ENCODE data around the gene MCF2L2.
"Not testable (repeated sequence)": the region's sequence is repeated elsewhere in the genome, so short reads cannot be mapped to it uniquely, and the experiment has no call there.

MCF2L2 gene

DNA sequence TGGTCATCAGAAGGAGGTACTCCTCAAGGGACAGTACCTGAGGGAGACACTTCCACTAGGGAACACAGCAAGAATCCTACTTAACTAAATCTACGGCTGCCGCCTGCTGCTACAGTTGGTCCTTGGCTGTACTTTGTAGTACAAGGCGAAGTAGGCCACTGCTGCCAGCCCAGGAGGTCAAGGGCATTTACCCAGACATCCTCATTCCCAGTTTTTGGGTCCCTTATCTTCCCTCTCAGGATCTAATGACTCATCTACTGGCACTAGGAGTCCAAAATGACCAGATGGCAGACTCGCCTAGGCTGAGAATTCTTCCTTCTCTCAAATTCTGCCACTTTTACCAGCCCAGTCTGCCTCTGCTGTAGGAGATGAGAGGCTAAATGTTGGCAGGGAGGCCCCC, 238.8 kb downstream of the MCF2L2 start:
- DNase-seq (ENCODE audit: insufficient read length, low spot score) (no peak), FAIRE-seq (no peak)
- no peak for TF ChIP-seq POU2F2 (IDR thresholded peaks at IDR 0.05; ENCODE audit: low read depth, low read length)
- TF ChIP-seq POLR2AphosphoS5 (IDR thresholded peaks at IDR 0.05; ENCODE audit: low read depth, low read length): no peak
- TF ChIP-seq POLR2A (IDR thresholded peaks at IDR 0.05; ENCODE audit: low read depth, low read length): no peak
- no peak for TF ChIP-seq PAX5 (IDR thresholded peaks at IDR 0.05; ENCODE audit: insufficient read depth, low read length, severe bottlenecking)
- TF ChIP-seq TAF1 (IDR thresholded peaks at IDR 0.05; ENCODE audit: low read depth, low read length): no peak
- no peak for TF ChIP-seq SPI1 (IDR thresholded peaks at IDR 0.05; ENCODE audit: low read depth, low read length)

DNA sequence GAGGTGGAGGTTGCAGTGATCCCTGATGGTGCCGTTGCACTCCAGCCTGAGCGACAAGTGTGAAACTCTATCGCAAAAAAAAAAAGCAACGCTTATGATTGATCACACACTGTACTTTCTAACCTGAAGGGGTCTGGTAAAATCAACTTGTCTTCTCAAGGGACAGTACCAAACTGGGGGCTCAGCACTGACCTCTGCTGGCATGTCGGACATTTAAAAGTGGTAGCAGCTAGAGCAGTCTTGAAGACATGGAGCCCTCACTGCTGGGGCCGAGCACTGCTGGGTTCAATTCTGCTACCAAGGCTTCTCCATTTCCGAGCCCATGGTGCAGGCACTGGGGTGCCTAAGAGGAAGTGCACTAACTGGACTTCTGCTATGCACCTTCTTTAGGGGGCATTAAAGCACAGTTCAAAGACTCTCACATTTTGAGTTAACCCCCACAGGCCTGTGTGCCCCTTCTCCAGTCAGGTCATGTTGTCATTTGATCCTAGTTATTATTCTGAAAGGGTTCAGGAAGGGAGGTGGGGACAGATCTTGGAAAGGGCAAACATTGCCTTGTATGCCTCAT, 239.4 kb downstream of the MCF2L2 start:
- no peak for TF ChIP-seq SPI1 (IDR thresholded peaks at IDR 0.05; ENCODE audit: low read depth, low read length)
- TF ChIP-seq POLR2A (IDR thresholded peaks at IDR 0.05; ENCODE audit: low read depth, low read length): no peak
- no peak for TF ChIP-seq PAX5 (IDR thresholded peaks at IDR 0.05; ENCODE audit: insufficient read depth, low read length, severe bottlenecking)
- TF ChIP-seq TAF1 (IDR thresholded peaks at IDR 0.05; ENCODE audit: low read depth, low read length): no peak
- TF ChIP-seq POLR2AphosphoS5 (IDR thresholded peaks at IDR 0.05; ENCODE audit: low read depth, low read length): no peak
- no peak for TF ChIP-seq POU2F2 (IDR thresholded peaks at IDR 0.05; ENCODE audit: low read depth, low read length)
- FAIRE-seq (peak; percentile 57), DNase-seq (ENCODE audit: insufficient read length, low spot score) (peak; percentile 24)

- DNase-seq (ENCODE audit: insufficient read length, low spot score) (no peak), FAIRE-seq (no peak)
Observed at GRCh38 chr3:183185696-183186095, 242.7 kb downstream of the MCF2L2 start.

DNA sequence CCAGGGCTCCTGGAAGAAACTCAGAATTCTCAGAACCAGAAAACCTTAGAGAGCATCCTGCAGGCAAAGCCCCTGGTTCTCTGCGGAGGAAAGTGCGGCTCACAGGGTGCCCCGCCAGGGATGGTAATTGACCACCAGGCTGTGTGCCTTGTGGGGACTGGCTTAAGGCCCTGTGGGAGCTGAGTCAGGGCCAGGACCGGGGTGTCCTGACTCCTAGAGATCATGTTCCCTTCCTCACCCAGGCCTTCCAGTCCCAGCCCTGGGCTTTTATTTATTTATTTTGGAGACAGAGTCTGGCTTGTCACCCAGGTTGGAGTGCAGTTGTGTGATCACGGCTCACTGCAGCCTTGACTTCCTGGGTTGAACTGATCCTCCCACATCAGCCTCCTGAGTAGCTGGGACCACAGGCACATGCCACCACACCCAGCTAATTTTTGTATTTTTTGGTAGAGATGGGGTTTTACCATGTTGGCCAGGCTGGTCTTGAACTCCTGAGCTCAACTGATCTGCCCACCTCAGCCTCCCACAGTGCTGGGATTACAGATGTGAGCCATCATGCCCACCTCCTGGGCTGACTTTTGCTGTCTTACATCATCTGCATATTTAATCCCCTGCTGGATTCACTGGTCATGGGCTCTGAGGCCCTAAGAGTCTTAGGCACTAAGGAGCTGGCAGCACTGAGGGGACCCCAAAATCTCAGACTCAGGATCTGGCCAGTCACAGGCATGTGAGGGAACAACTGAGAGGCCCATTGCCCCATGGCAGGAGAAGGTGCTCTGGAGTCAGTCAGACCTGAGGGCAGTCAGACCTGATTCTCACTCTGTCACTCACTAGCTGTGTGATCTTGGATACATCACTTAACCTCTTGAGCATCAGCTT, 245.4 kb downstream of the MCF2L2 start:
- DNase-seq (ENCODE audit: insufficient read length, low spot score): no peak
- FAIRE-seq: no peak
- no peak for TF ChIP-seq SPI1 (IDR thresholded peaks at IDR 0.05; ENCODE audit: low read depth, low read length)
- TF ChIP-seq POU2F2 (IDR thresholded peaks at IDR 0.05; ENCODE audit: low read depth, low read length): no peak
- TF ChIP-seq PAX5 (IDR thresholded peaks at IDR 0.05; ENCODE audit: insufficient read depth, low read length, severe bottlenecking): no peak
- TF ChIP-seq POLR2A (IDR thresholded peaks at IDR 0.05; ENCODE audit: low read depth, low read length): no peak
- no peak for TF ChIP-seq TAF1 (IDR thresholded peaks at IDR 0.05; ENCODE audit: low read depth, low read length)
- no peak for TF ChIP-seq POLR2AphosphoS5 (IDR thresholded peaks at IDR 0.05; ENCODE audit: low read depth, low read length)

More at GRCh38 chr3:183185696-183186095, 242.7 kb downstream of the MCF2L2 start:
- TF ChIP-seq PAX5 (IDR thresholded peaks at IDR 0.05; ENCODE audit: insufficient read depth, low read length, severe bottlenecking) (no peak), POLR2A (IDR thresholded peaks at IDR 0.05; ENCODE audit: low read depth, low read length) (no peak), POLR2AphosphoS5 (IDR thresholded peaks at IDR 0.05; ENCODE audit: low read depth, low read length) (no peak), POU2F2 (IDR thresholded peaks at IDR 0.05; ENCODE audit: low read depth, low read length) (no peak), TAF1 (IDR thresholded peaks at IDR 0.05; ENCODE audit: low read depth, low read length) (no peak), SPI1 (IDR thresholded peaks at IDR 0.05; ENCODE audit: low read depth, low read length) (peak; percentile 76)

GRCh38 chr3:183182073-183182472, 246.3 kb downstream of the MCF2L2 start:
- no peak for TF ChIP-seq PAX5 (IDR thresholded peaks at IDR 0.05; ENCODE audit: insufficient read depth, low read length, severe bottlenecking)
- no peak for TF ChIP-seq TAF1 (IDR thresholded peaks at IDR 0.05; ENCODE audit: low read depth, low read length)
- no peak for TF ChIP-seq POLR2AphosphoS5 (IDR thresholded peaks at IDR 0.05; ENCODE audit: low read depth, low read length)
- TF ChIP-seq POLR2A (IDR thresholded peaks at IDR 0.05; ENCODE audit: low read depth, low read length): no peak
- TF ChIP-seq SPI1 (IDR thresholded peaks at IDR 0.05; ENCODE audit: low read depth, low read length): no peak
- no peak for TF ChIP-seq POU2F2 (IDR thresholded peaks at IDR 0.05; ENCODE audit: low read depth, low read length)
- FAIRE-seq: no peak

GRCh38 chr3:183181606-183182005, 246.8 kb downstream of the MCF2L2 start:
- TF ChIP-seq TAF1 (IDR thresholded peaks at IDR 0.05; ENCODE audit: low read depth, low read length) (no peak), POU2F2 (IDR thresholded peaks at IDR 0.05; ENCODE audit: low read depth, low read length) (no peak)
- no peak for DNase-seq (ENCODE audit: insufficient read length, low spot score)
- no peak for FAIRE-seq

More at GRCh38 chr3:183182073-183182472, 246.3 kb downstream of the MCF2L2 start:
- DNase-seq (ENCODE audit: insufficient read length, low spot score): no peak

GRCh38 chr3:183180784-183181295, 247.6 kb downstream of the MCF2L2 start:
- no peak for TF ChIP-seq POLR2A (IDR thresholded peaks at IDR 0.05; ENCODE audit: low read depth, low read length)
- no peak for TF ChIP-seq TAF1 (IDR thresholded peaks at IDR 0.05; ENCODE audit: low read depth, low read length)
- TF ChIP-seq POU2F2 (IDR thresholded peaks at IDR 0.05; ENCODE audit: low read depth, low read length): no peak
- no peak for DNase-seq (ENCODE audit: insufficient read length, low spot score)
- no peak for FAIRE-seq

DNA sequence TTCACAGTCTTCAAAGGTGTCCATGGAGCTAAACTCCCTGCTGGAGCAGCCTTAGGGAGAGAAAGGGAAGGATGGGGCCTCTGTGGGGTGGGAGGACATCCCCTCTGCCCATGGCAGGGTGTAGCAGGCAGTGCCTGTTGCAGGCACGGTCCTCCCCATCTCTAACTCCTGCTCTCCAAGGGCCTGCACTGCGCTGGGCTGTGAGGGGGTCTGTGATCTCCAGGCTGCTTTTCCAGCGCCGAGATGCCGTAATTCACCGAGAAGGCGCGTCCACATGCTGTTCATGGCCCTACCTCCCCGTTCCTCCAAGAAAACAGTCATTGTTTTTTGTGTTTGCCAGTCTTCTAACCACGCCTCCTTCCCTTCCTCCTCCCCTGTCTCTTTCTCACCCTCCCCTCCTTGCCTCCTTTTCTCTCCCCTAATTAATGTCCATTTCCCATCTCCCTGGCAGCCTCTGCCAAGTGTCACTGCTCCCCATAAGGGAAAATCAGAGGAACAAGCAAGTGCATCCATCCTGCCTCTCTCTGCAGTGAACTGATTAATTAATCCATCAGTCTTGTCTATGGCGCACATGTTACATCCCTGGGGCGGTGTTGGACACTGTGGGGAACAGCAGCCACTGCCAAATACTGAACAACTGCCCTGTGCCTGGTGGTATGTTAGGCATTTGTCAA, 248.2 kb downstream of the MCF2L2 start:
- TF ChIP-seq TAF1 (IDR thresholded peaks at IDR 0.05; ENCODE audit: low read depth, low read length) (no peak), POLR2A (IDR thresholded peaks at IDR 0.05; ENCODE audit: low read depth, low read length) (no peak), POU2F2 (IDR thresholded peaks at IDR 0.05; ENCODE audit: low read depth, low read length) (no peak), POLR2AphosphoS5 (IDR thresholded peaks at IDR 0.05; ENCODE audit: low read depth, low read length) (no peak), SPI1 (IDR thresholded peaks at IDR 0.05; ENCODE audit: low read depth, low read length) (no peak), PAX5 (IDR thresholded peaks at IDR 0.05; ENCODE audit: insufficient read depth, low read length, severe bottlenecking) (no peak)
- DNase-seq (ENCODE audit: insufficient read length, low spot score) (no peak), FAIRE-seq (no peak)

- FAIRE-seq: peak; percentile 13
- DNase-seq (ENCODE audit: insufficient read length, low spot score): not testable (repeated sequence)
Observed at GRCh38 chr3:183179550-183179908, 248.9 kb downstream of the MCF2L2 start.

Data from GM12891 (cell line).